ENCODE results near the gene LRMDA. TPM values are rescaled to one million over a fixed set of nuclear protein-coding genes. Genes with fewer than 3 reads are reported as not detected.
"Not testable (repeated sequence)": the region's sequence is repeated elsewhere in the genome, so short reads cannot be mapped to it uniquely, and the experiment has no call there.

Gene LRMDA
- total RNA-seq, 6 donors from 2014 or later: 12.8 to 185 (median 18.1) TPM

DNA sequence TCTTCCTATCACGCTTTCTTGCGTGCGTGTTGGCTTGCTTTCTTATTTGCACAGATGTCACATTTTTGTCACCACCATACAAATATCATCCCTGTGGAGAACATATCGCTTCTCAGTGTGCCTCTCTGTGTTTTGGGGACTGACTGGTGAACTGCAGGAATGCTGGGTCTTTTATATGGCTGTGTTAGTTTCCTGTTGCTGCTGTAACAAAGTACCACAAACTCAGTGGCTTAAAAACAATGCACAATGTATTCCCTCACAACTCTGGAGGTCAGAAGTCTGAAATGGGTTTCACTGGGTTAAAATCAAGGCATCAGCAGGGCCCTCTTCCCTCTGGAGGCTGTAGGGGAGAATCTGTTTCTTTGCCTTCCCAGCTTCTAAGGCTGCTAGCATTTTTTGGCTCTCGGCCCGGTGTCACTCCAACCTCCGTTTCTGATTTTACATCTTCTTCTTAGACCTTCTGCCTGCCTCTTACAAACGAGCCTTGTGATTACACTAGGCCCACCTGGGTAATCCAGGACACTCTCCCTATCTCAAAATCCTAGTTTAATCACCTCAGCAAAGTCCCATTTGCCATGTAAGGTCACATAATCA lies 82.0 kb downstream of the LRMDA start:
- no peak for DNase-seq
- no peaks in the 10 kb centered on the region for H3K27me3 ChIP-seq
- H3K27ac ChIP-seq: no peak overlapping the region
- no peak for ATAC-seq (ENCODE audit: low FRiP score in 2 of 2)
- H3K9me3 ChIP-seq: no peaks in the 10 kb centered on the region
- no peaks in the 10 kb centered on the region for H3K36me3 ChIP-seq
- no peak overlapping the region for H3K4me3 ChIP-seq
- TF ChIP-seq POLR2AphosphoS5 (IDR thresholded peaks at IDR 0.05) (no peak), EP300 (IDR thresholded peaks at IDR 0.05) (no peak)
- TF ChIP-seq, protein P1, sequence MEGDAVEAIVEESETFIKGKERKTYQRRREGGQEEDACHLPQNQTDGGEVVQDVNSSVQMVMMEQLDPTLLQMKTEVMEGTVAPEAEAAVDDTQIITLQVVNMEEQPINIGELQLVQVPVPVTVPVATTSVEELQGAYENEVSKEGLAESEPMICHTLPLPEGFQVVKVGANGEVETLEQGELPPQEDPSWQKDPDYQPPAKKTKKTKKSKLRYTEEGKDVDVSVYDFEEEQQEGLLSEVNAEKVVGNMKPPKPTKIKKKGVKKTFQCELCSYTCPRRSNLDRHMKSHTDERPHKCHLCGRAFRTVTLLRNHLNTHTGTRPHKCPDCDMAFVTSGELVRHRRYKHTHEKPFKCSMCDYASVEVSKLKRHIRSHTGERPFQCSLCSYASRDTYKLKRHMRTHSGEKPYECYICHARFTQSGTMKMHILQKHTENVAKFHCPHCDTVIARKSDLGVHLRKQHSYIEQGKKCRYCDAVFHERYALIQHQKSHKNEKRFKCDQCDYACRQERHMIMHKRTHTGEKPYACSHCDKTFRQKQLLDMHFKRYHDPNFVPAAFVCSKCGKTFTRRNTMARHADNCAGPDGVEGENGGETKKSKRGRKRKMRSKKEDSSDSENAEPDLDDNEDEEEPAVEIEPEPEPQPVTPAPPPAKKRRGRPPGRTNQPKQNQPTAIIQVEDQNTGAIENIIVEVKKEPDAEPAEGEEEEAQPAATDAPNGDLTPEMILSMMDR (IDR thresholded peaks at IDR 0.05): no peak
- peaks cover 10 to 24% (median 15%) of the 10 kb centered on the region in 4 donors for H3K4me1 ChIP-seq
- WGBS, 2 donors: 59 to 61% methylated on average over 8 of the region's 8 CpGs

DNA sequence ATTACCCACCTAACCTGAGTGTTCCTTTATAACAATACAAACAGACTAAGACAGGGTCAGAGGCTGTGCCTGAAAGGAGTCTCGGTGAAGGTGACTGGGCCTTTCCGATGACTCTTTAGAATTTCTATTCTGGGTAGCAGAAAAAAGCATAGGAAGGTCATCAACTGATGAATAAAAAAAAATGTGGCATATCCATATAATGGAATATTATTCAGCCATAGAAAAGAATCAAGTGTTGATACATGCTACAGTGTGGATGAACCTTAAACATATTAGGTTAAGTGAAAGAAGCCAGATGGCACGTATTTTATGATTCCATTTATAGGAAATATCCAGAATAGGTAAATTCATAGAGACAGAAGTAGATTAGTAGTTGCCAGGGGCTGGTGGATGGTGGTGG lies 83.4 kb downstream of the LRMDA start:
- TF ChIP-seq, protein P1 (IDR thresholded peaks at IDR 0.05): no peak
- TF ChIP-seq POLR2AphosphoS5 (IDR thresholded peaks at IDR 0.05): no peak
- TF ChIP-seq EP300 (IDR thresholded peaks at IDR 0.05): no peak
- no peak for TF ChIP-seq POLR2A (IDR thresholded peaks at IDR 0.05)
- ATAC-seq (ENCODE audit: low FRiP score in 2 of 2) (no peak), DNase-seq (no peak)
- no peaks in the 10 kb centered on the region for H3K9me3 ChIP-seq
- no peak overlapping the region for H3K4me3 ChIP-seq
- H3K27ac ChIP-seq: no peak overlapping the region
- H3K4me1 ChIP-seq: peaks cover 10 to 21% (median 15%) of the 10 kb centered on the region in 4 donors
- H3K36me3 ChIP-seq: no peaks in the 10 kb centered on the region
- 95 to 99% methylated on average over 3 of the region's 3 CpGs for whole genome bisulfite sequencing, 2 donors
- no peaks in the 10 kb centered on the region for H3K27me3 ChIP-seq

DNA sequence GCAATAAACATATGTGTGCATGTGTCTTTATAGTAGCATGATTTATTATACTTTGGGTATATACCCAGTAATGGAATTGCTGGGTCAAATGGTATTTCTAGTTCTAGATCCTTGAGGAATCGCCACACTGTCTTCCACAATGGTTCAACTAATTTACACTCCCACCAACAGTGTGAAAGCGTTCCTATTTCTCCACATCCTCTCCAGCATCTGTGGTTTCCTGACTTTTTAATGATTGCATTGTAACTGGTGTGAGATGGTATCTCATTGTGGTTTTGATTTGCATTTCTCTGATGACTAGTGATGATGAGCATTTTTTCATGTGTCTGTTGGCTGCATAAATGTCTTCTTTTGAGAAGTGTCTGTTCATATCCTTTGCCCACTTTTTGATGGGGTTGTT lies 84.7 kb downstream of the LRMDA start:
- ATAC-seq (ENCODE audit: low FRiP score in 2 of 2): not testable (repeated sequence)
- 55 to 56% methylated on average over 2 of the region's 2 CpGs for WGBS, 2 donors

DNA sequence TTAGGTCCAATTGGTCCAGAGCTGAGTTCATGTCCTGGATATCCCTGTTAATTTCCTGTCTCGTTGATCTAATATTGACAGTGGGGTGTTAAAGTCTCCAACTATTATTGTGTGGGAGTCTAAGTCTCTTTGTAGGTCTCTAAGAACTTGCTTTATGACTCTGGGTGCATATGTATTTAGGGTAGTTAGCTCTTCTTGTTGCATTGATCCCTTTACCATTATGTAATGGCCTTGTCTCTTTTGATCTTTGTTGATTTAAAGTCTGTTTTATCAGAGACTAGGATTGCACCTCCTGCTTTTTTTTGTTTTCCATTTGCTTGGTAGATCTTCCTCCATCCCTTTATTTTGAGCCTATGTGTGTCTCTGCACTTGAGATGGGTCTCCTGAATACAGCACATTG lies 87.8 kb downstream of the LRMDA start:
- H3K4me3 ChIP-seq; H3K27me3 ChIP-seq; H3K9me3 ChIP-seq; H3K27ac ChIP-seq; H3K36me3 ChIP-seq; ATAC-seq (ENCODE audit: low FRiP score in 2 of 2); DNase-seq; H3K4me1 ChIP-seq: not testable (repeated sequence)
- 82 to 100% methylated on average over 1 of the region's 1 CpG for WGBS, 2 donors

More for the DNA sequence above, 84.7 kb downstream of the LRMDA start:
- not testable (repeated sequence) for H3K36me3 ChIP-seq, H3K9me3 ChIP-seq, H3K27ac ChIP-seq, DNase-seq, H3K4me3 ChIP-seq, H3K27me3 ChIP-seq
- peaks cover 10 to 21% (median 15%) of the 10 kb centered on the region in 4 donors for H3K4me1 ChIP-seq

DNA sequence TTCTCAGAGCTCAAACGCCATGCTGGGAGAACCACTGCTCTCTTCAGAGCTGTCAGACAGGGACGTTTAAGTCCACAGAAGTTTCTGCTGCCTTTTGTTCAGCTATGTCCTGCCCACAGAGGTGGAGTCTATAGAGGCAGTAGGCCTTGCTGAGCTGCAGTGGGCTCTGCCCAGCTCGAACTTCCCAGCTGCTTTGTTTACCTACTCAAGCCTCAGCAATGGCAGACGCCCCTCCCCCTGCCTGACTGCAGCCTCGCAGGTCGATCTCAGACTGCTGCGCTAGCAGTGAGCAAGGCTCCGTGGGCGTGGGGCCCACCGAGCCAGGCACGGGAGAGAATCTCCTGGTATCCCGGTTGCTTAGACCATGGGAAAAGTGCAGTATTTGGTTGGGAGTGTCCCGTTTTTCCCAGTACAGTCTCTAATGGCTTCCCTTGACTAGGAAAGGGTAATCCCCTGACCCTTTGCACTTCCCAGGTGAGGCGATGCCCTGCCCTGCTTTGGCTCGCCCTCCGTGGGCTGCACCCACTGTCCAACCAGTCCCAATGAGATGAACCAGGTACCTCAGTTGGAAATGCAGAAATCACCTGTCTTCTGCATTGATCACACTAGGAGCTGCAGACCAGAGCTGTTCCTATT lies 89.9 kb downstream of the LRMDA start:
- not testable (repeated sequence) for H3K27me3 ChIP-seq; H3K36me3 ChIP-seq; H3K4me1 ChIP-seq; H3K4me3 ChIP-seq; H3K9me3 ChIP-seq; ATAC-seq (ENCODE audit: low FRiP score in 2 of 2); H3K27ac ChIP-seq
- peak; percentile 40 to 55 for DNase-seq
- WGBS, 2 donors: 66 to 75% methylated on average over 6 to 16 of the region's 16 CpGs

DNA sequence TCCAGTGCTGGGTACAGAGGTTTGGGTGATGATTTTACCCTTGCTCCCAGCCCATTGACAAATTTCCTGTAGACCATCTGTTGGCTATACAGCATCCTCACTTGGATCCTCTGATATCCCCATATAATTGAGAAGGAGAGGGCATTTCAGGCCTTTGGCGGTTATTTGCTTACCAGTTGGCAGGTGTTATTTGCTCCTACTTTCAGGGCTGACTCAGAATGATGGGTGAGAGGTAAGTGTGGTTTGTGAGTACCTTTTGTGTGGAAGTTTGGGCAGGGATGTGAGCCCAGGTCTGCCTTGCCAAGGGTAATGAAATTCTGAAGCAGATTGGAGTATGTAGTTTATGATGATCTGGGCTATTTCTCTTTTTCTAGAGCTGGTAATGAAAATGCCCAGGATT lies 93.6 kb downstream of the LRMDA start:
- TF ChIP-seq EP300 (IDR thresholded peaks at IDR 0.05): no peak
- no peak for TF ChIP-seq POLR2A (IDR thresholded peaks at IDR 0.05)
- TF ChIP-seq, protein P1 (IDR thresholded peaks at IDR 0.05): no peak
- no peak for TF ChIP-seq POLR2AphosphoS5 (IDR thresholded peaks at IDR 0.05)
- Histone ChIP-seq H3K27me3 (no peaks in the 10 kb centered on the region), H3K9me3 (no peaks in the 10 kb centered on the region), H3K36me3 (no peaks in the 10 kb centered on the region), H3K27ac (no peak overlapping the region), H3K4me3 (no peak overlapping the region), H3K4me1 (no peaks in the 10 kb centered on the region)
- WGBS, 2 donors: 82 to 100% methylated on average over 1 of the region's 1 CpG
- ATAC-seq (ENCODE audit: low FRiP score in 2 of 2): no peak
- no peak for DNase-seq
